Measurements from ENCODE around the gene SLC13A1.
"Not testable (repeated sequence)": the region's sequence is repeated elsewhere in the genome, so short reads cannot be mapped to it uniquely, and the experiment has no call there.

The SLC13A1 gene

DNA sequence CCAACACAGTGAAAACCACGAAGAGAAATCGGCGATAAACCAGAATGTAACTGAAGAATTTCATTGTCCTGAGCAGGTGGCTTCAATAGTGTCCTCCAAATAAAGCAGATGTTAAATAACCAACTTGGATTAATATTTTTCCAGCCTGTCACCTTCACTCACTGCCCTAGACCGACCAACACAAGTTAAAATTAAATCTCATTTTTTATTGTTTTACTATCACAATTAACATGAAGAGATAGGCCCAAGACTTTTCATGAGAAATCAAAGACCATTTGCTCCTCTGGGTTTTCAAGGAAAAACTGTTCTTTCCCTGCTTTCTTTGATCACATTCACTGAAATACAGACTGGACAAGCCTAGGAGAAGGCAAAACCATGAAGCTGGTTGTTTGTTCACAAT is at the start of gene SLC13A1:
Gene SLC13A1 (minus strand): TSS at position 87 of the 400 bp plus-strand sequence. CDS start 23 bp downstream, at position 64.
- DNase-seq = no peak

DNA sequence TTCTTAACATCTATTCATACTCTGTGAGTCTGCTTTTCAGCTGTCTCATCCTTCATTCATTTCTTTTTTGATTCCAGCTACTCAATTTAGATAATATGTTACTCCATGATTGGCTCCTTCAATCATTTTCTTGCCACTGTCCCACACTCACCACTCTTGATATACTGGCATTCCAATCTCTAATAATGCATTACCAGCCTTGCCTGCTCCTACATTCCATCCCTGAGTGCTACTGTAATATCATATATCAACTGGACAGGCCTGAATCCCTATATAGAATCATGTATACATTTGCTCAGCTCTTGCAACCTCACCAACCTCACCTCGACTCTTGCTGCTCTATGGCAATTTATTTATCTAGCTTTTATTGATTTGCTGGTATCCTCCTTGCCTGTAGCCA is 45.0 kb upstream of the SLC13A1 start:
- DNase-seq = no peak

DNA sequence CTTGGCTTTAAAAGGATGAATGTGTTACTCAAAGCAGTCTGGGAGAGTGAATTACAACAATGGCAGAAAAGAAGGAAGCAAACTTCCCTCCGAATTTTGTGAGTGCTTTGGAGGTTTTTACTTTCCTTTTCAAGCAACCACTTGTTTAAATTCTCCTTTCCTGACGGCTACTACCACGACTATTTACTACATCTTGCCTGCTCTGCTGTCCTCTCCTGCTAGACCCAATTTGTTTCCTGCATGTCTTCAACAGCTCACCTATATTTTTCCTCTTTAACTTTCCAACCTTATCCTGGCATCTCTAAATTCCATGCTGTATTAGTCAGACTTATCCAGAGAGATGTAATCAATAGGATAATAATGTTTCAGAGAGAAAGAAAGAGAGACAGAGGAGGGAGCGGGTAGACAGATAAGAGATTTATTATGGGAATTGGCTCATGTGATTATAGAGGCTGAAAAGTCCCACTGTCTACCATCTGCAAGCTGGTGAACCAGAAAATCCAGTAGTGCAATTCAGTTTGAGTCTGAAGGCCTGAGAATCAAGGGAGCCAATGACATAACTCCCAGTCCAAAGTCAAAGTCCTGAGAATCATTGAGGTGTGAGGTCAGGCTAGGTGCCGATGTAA is 42.8 kb upstream of the SLC13A1 start:
- no peak for DNase-seq

- no peak for DNase-seq
Observed at GRCh38 chr7:123241809-123242208, 42.0 kb upstream of the SLC13A1 start.

DNA sequence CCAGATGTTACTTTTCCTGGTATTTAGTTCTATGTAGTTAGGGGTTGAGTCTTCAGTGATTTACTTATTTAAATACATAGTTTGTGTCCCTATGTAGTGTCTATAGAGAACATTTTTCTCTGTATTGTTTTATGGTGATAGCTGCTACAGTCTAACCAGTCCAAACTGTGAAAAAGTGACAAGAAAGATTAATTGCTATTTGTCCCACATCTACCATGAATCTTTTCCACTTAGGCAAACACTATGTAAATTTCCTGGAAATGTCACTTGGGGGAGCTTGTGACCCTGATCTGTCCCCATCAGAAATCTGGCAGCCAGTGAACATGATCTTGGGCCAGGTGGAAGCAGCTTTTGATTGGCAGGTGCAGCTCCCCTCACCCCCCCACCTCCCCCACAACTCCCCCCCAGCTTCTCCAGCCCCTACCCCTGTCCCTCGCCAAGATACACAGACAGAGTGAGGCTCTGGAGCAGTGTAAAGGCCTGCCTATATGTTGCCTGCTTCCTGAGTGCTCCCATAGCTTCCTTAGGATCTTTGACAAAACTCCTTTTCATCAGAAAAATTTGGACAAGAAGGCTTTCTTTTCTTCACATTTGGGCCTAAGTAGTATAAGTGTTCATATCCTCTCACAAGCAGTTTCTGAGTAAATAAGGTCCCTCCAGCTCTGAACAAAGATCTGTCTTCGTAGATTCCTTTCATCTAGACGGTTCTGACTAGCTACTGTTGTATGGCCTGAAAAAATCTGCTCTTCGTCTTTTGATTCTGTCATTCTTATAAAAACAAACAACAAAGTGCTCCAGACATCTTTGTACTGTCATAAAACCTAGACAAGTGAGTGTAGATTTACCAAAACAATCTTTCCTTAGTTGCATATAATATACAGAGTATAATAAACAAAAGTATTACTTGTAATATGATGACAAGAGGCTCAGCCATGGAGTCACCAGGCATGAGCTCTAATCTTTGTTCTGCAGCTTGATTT is 31.5 kb upstream of the SLC13A1 start:
- no peak for DNase-seq

DNA sequence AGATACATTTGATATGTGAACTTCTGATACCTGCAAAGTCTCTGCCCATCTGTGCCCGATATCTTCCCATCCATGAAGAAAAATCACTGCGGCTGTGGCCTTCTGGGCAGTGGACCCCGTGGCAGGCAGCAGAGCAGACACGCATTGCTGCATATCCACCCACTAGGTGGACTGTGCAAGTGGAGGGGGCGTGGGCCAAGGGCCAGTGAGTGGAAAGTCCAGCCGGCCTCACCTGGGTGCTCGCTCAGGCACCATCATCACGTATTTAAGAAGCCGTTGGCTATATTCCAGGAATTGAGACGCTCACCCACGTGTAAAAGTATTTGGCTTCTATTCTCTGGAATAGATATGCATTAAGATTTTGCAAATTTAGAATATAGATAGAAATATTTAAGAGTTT is 30.8 kb upstream of the SLC13A1 start:
- DNase-seq = no peak

- no peak for DNase-seq
Observed at GRCh38 chr7:123230147-123230546, 30.4 kb upstream of the SLC13A1 start.

DNA sequence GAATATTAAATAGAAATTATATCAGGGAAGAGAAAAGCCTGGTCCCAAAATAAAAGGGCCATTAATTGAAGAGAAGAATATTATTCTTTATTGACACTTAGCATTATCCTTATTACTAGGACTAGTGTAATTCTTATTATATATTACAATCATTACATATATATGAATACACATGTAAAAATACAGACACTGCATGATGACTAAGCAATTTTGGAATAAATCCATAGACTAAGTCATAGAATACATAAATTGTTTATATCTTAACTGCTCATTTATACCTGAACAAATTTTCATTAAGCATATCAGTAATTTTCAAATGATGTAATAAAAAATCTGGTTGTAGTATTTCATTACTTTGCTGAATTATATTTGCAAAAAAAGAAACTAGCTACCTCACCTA is 29.7 kb upstream of the SLC13A1 start:
- DNase-seq = no peak

DNA sequence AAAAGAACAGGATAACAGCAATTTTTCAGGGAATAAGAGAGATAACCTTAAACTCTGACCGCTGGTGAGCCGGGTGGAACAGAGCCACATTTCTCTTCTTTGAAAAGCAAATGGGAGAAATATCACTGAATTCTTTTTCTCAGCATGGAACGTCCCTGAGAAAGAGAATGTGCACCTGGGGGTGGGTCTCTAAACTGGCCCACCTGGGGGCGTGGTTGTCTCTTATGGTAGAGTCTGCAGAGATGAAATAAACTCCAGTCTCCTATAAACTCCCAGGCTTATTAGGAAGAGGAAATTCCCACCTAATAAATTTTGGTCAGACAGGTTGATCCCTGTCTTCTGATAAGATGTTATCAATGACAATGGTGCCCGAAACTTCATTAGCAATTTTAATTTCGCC is 27.9 kb upstream of the SLC13A1 start:
- not testable (repeated sequence) for DNase-seq

- no peak for DNase-seq
Observed at GRCh38 chr7:123220396-123220795, 20.6 kb upstream of the SLC13A1 start.

GRCh38 chr7:123218866-123219265 is 19.1 kb upstream of the SLC13A1 start:
- DNase-seq = no peak

- no peak for DNase-seq
Observed at GRCh38 chr7:123216825-123217224, 17.1 kb upstream of the SLC13A1 start.

- no peak for DNase-seq
Observed at GRCh38 chr7:123215350-123215749, 15.6 kb upstream of the SLC13A1 start.

- DNase-seq = no peak
Observed at GRCh38 chr7:123211545-123211944, 11.8 kb upstream of the SLC13A1 start.

- DNase-seq = no peak
Observed at GRCh38 chr7:123210986-123211385, 11.2 kb upstream of the SLC13A1 start.

DNA sequence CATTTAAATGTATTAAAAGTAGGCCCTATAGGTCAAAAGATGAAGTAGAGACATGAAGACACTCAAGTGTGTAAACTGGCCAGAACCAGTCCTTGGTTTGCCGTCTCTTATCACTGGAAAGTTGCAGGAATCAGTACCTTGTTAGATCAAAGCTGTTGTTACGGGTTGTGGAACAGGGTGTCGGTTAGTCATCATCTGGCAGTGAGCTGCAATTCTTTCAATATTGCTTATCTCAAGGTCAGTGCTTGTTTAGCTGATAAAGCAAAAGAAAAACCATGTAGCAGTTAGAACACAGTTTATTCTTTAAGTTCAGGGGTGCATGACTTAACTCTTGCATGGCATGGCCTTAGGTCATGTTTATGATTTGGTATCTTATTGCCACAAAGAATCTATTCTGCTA is 10.0 kb upstream of the SLC13A1 start:
- no peak for DNase-seq

- DNase-seq = no peak
Observed at GRCh38 chr7:123208793-123209192, 9.0 kb upstream of the SLC13A1 start.

- DNase-seq = no peak
Observed at GRCh38 chr7:123204206-123204835, 4.6 kb upstream of the SLC13A1 start.

DNA sequence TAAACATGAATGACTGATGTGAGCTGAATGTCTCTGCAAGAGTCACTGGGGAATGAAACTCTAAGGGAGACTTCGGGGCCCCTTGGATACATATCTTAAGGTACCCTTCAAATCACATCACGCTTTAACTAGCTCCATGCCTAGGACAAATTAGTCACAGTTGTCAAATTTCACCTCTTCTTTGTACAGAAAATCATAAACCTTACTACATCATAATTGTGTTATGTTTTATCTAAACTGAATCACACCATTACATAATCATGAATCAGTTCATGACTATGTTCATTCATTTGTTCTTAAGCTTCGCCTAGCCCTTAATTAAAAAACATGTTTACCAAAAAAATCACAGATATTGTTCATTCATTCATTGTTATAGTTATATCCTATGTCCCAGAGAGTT is 2.1 kb upstream of the SLC13A1 start:
- DNase-seq = no peak

- no peak for DNase-seq
Observed at GRCh38 chr7:123198668-123199652, 809 bp downstream of the SLC13A1 start.

DNA sequence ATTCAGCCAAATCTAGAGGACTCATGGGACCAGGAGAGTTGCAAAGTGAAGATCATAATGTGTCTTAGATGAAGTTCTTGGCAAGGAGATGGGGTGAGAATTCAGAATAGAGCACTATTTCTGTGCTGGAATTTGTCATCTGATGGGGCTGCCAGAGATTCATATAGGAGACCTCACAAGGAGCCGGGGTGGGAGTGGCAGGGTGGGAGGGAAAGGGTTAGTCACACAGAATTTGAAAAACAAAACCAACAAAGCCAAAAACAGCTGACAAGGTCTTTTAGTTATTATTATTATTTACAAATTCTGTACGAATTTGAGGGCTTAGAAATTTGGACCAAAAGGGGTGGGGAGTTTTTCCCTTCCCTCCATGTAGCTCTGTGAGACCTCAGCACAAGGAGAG is 1.7 kb downstream of the SLC13A1 start:
- no peak for DNase-seq

DNA sequence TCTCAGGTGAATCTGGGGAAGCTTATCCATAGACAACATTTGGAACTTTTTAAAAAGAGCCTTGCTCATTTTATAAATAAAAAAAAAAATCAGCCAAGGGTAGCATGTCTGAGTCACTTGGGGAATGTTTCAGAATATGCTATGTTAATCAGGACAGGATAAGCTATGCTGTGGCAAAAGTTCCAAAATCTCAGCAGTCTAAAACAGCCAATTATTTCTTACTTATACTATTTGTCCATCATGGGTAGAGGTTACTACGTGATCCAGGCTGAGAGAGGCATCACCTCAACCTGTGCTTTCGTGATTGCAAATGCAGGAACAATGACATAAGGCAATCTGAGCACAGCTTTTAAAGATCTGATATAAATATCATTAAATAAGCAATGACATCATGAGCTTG is 6.5 kb downstream of the SLC13A1 start:
- DNase-seq = no peak

GRCh38 chr7:123191132-123191531 is 8.6 kb downstream of the SLC13A1 start:
- no peak for DNase-seq

All from NCI-H524 treated with DMSO at 0.1 percent for 48 hours (cell line).